Measurements from ENCODE around the gene CARD19. TPM values are rescaled to one million over a fixed set of nuclear protein-coding genes. Genes with fewer than 3 reads are reported as not detected.
A peak's percentile ranks its signal among the peaks of the same experiment; 100 is the strongest.
"Not testable (repeated sequence)": the region's sequence is repeated elsewhere in the genome, so short reads cannot be mapped to it uniquely, and the experiment has no call there.

Gene CARD19
- total RNA-seq, 1 donor from 2014 or later, result 22.4 TPM

- ATAC-seq (no peak), DNase-seq (no peak)
- intact Hi-C loops (cut with micrococcal nuclease), result no loop called here
Observed at GRCh38 chr9:93097511-93098201, 1.6 kb downstream of the CARD19 start.

DNA sequence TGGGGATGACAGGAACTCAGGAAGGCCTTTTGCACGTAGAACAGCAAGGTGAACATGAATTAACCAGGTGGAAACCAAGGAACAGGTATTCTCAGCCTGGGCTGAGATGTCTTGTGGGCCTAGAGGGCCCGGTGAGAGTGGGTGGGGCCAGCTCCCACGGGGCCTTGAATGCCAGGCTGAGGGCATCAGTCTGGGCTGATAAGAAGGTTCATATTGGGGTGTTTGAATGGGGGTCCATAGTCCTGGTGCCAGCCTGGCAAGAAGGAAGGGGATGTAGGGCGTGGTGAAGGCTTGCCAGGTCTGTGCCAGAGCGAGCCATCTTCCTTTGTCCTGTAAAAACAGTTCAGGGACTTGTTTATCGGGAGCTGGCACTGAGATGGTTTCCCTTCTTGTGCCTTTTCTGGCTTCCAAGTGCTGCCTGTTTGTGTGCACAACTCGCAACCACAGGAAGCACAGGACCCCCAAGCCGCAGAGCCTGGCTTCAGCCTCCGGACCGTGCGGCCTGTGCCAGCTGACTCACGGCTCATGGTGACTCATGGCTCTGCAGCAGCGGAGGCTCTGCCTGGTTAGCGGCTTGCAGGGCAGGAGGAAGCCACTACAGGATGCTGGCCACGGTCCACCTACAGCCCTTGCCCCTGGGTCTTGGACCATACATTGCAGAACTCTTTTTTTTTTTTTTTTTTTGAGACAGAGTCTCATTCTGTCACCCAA is 2.4 kb downstream of the CARD19 start:
- ATAC-seq (peak; percentile 14), DNase-seq (peak; percentile 90)
- intact Hi-C loops (cut with micrococcal nuclease), result no loop called here

DNA sequence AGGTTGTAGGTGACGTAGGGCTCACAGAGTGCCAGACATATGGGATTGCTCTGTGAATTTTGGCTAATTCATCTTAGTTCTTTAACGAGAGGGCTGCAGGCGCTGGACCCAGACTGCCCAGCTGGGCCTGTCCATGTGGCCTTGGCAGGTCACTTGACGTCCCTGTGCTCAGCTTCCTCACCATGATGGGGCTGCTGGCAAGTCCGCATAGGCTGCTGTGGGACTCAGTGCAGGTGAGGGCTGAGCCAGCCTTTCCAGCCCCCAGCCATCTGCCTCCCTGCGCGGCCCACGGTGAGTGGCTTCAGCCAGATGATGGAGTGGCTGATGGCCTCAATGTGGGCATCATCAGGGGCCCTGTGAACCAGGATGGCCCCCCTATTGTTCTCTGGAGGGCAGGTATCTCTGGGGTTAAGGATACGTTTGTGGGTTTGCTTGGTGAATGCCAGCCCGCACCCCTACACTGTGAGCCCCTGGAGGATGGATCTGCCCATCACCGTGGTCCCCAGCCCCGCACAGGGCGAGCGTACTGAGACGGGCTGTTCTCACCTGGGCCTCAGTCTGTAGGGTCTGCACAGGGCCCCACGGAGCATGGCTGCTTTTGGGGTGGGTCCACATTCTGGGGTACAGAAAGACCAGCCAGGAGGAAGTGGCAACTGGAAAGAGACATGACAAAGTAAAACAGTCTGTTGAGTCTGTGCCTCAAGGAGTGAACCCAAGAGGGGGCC is 3.7 kb downstream of the CARD19 start:
- DNase-seq (no peak), ATAC-seq (no peak)
- intact Hi-C loops (cut with micrococcal nuclease), result no loop called here

- no peak for DNase-seq
Observed at GRCh38 chr9:93100276-93100636, 4.2 kb downstream of the CARD19 start.

DNA sequence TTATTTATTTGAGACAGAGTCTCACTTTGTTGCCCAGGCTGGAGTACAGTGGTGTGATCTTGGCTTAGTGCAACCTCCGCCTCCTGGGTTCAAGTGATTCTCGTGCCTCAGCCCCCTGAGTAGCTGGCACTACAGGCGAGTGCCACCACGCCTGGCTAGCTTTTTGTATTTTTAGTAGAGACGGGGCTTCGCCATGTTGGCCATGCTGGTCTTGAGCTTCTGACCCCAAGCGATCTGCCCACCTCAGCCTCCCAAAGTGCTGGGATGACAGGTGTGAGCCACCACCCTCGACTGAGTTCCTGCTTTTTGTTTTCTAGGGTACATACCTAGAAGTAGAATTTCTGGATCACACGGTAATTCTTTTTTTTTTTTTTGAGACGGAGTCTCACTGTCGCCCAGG is 5.1 kb downstream of the CARD19 start:
- DNase-seq; intact Hi-C loops (cut with micrococcal nuclease); ATAC-seq: not testable (repeated sequence)

More at GRCh38 chr9:93100276-93100636, 4.2 kb downstream of the CARD19 start:
- no peak for ATAC-seq
- intact Hi-C loops (cut with micrococcal nuclease), result no loop called here

- ATAC-seq, result no peak
- intact Hi-C loops (cut with micrococcal nuclease), result no loop called here
- no peak for DNase-seq
Observed at GRCh38 chr9:93105620-93106019, 9.6 kb downstream of the CARD19 start.

GRCh38 chr9:93107151-93107824 is 11.3 kb downstream of the CARD19 start:
- ATAC-seq (no peak), DNase-seq (no peak)
- intact Hi-C loops (cut with micrococcal nuclease), result no loop called here

DNA sequence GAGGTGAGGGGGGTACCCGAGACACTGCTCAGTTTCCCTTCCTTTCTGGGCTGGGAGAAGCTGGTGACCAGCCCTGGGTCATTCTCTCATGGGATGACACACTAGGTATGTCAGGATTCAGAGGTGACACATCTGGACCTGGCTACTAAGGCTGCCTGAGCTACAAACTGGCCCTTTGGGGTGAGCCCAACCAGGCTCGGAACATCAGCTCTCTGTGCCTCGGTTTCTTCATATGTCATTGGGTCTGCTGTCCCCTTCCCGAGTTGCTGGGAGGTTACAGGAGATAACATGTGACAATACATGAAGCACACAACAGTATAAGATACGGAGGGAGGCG is 11.8 kb downstream of the CARD19 start:
- ATAC-seq (no peak), DNase-seq (no peak)
- intact Hi-C loops (cut with micrococcal nuclease), result no loop called here

- intact Hi-C loops (cut with micrococcal nuclease), result no loop called here
- ATAC-seq (no peak), DNase-seq (no peak)
Observed at GRCh38 chr9:93108291-93109041, 12.4 kb downstream of the CARD19 start.

DNA sequence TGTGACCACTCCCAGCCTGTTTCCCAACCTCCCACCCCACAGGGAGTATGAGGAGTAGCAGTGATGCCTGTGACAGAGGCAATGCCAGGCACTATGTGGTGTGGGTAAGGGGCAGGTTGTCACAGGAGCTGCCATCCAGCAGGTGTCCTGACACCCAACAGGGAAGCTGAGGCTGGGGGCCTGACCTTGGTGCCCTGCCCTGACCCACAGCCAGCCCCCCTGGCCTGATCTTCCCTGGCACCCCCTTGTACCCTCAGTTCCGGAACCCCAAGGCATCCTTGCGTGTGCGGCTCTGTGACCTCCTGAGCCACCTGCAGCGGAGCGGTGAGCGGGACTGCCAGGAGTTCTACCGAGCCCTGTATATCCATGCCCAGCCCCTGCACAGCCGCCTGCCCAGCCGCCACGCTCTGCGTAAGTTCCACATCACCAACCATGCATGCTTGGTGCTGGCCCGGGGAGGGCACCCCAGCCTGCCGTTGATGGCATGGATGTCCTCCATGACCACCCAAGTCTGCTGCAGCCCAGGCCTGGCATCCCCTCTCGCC is 14.4 kb downstream of the CARD19 start:
- DNase-seq, result no peak
- intact Hi-C loops (cut with micrococcal nuclease), result no loop called here
- ATAC-seq, result no peak

DNA sequence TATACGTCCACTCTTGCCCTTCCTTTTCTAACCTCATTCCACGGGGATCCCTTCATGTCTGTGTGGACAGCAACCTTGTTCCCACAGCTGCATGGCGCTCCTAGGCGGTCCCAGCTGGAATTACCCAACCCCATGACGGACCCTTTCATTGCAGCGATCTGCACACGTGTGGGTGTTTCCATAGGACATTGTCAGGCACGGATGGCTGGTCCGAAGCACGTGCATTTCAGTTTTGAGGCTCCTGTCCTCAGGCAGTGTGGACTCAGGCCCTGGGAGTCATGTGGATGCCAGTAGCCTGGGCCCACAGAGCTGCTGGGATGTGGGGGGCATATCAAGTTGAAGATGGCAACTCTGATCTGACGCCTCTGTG is 15.0 kb downstream of the CARD19 start:
- intact Hi-C loops (cut with micrococcal nuclease), result no loop called here
- no peak for DNase-seq
- ATAC-seq, result no peak

DNA sequence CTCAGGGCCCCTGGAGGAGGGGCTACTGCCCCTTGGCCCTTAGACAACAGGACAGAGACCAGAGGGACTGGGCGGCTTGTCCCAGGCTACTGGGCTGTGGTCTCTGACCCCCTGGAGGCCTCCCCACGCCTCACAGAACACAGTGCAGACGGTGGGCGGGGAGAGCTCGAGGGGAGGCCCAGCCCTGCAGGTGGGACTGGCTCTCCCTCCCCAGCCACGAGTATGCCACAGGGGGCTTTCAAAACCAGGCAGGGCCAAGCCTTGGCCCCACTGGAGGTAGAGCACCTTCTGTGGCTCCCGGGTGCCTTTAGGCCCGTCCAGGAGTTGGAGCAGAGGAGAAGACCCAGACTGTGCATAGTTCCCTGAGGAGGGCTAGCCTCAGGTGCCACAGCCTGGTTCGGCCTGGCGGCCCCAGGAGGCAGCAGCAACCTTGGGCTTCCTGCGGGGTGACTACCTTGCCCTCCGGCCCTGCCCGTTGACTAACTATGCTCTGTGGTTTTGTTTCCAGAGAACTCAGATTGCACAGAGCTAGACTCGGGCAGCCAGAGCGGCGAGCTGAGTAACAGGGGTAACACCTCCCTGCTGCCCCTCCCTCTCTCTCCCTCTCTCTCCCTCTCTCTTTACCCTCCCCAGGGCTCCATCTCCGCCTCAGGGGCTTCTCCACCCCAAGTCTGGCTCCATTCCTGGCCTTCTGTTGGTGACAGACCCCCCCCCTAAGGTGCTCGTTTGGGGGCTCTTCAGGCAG is 15.5 kb downstream of the CARD19 start:
- ATAC-seq (no peak), DNase-seq (no peak)
- intact Hi-C loops (cut with micrococcal nuclease), result no loop called here

GRCh38 chr9:93112116-93112863 is 16.3 kb downstream of the CARD19 start:
- DNase-seq (no peak), ATAC-seq (no peak)
- intact Hi-C loops (cut with micrococcal nuclease), result no loop called here

- DNase-seq (no peak), ATAC-seq (no peak)
- intact Hi-C loops (cut with micrococcal nuclease), result no loop called here
Observed at GRCh38 chr9:93112864-93113389, 16.9 kb downstream of the CARD19 start.

GRCh38 chr9:93114169-93114983 is 18.4 kb downstream of the CARD19 start:
- ATAC-seq, result no peak

GRCh38 chr9:93114984-93115335 is 18.9 kb downstream of the CARD19 start:
- DNase-seq (no peak), ATAC-seq (no peak)
- intact Hi-C loops (cut with micrococcal nuclease), result no loop called here

More at GRCh38 chr9:93114169-93114983, 18.4 kb downstream of the CARD19 start:
- intact Hi-C loops (cut with micrococcal nuclease), result no loop called here
- DNase-seq, result peak; percentile 28

All from left ventricle myocardium superior (tissue), 1 donor.